Measurements from ENCODE around the gene ZNF580. TPM values are rescaled to one million over a fixed set of nuclear protein-coding genes. Genes with fewer than 3 reads are reported as not detected.
A peak's percentile ranks its signal among the peaks of the same experiment; 100 is the strongest.

ZNF580 gene
- total and polyA plus RNA-seq, 2 of the 13 experiments (the other 11 are each of a cell fraction or from before 2014, with no cell fraction given): 4.4 to 6.0 TPM

- TF ChIP-seq, protein P1, sequence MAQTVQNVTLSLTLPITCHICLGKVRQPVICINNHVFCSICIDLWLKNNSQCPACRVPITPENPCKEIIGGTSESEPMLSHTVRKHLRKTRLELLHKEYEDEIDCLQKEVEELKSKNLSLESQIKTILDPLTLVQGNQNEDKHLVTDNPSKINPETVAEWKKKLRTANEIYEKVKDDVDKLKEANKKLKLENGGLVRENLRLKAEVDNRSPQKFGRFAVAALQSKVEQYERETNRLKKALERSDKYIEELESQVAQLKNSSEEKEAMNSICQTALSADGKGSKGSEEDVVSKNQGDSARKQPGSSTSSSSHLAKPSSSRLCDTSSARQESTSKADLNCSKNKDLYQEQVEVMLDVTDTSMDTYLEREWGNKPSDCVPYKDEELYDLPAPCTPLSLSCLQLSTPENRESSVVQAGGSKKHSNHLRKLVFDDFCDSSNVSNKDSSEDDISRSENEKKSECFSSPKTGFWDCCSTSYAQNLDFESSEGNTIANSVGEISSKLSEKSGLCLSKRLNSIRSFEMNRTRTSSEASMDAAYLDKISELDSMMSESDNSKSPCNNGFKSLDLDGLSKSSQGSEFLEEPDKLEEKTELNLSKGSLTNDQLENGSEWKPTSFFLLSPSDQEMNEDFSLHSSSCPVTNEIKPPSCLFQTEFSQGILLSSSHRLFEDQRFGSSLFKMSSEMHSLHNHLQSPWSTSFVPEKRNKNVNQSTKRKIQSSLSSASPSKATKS (CRISPR knock-in tag; IDR thresholded peaks at IDR 0.05): no peak
- TF ChIP-seq ZNF577 (CRISPR knock-in tag; IDR thresholded peaks at IDR 0.05; ENCODE audit: borderline replicate concordance, low read depth) (no peak), ZMYM2 (CRISPR knock-in tag; IDR thresholded peaks at IDR 0.05) (no peak), ZNF552 (CRISPR knock-in tag; IDR thresholded peaks at IDR 0.05; ENCODE audit: borderline replicate concordance) (no peak), KAT8 (CRISPR knock-in tag; IDR thresholded peaks at IDR 0.05) (peak; percentile 95), ZNF839 (CRISPR knock-in tag; IDR thresholded peaks at IDR 0.05; ENCODE audit: borderline replicate concordance) (no peak), SALL2 (CRISPR knock-in tag; IDR thresholded peaks at IDR 0.05) (peak; percentile 80), ZNF761 (CRISPR knock-in tag; conservative IDR thresholded peaks at IDR 0.05) (peak; percentile 72; the same call in 1 of the 2 replicates), MAFF (IDR thresholded peaks at IDR 0.05; ENCODE audit: low read depth, low read length) (no peak), SETDB1 (CRISPR knock-in tag; IDR thresholded peaks at IDR 0.05; ENCODE audit: borderline replicate concordance) (no peak), RXRB (CRISPR knock-in tag; IDR thresholded peaks at IDR 0.05; ENCODE audit: borderline replicate concordance) (peak; percentile 44), HMGA1 (CRISPR knock-in tag; conservative IDR thresholded peaks at IDR 0.05) (no peak), ZNF883 (CRISPR knock-in tag; IDR thresholded peaks at IDR 0.05; ENCODE audit: not compliant biosample characterization) (peak; percentile 73), ZNF33B (CRISPR knock-in tag; IDR thresholded peaks at IDR 0.05) (no peak), ARID2 (CRISPR knock-in tag; IDR thresholded peaks at IDR 0.05; ENCODE audit: borderline replicate concordance) (no peak), NFYC (CRISPR knock-in tag; IDR thresholded peaks at IDR 0.05) (no peak), BRD4 (CRISPR knock-in tag; IDR thresholded peaks at IDR 0.05) (peak; percentile 58; the same call in 1 of the 2 replicates), PRPF4 (IDR thresholded peaks at IDR 0.05; ENCODE audit: low read depth, low read length, poor library complexity, severe bottlenecking) (peak; percentile 57), KLF16 (CRISPR knock-in tag; IDR thresholded peaks at IDR 0.05) (peak in 1 of 2 experiments; percentile 65; a peak in 1 of 4 replicates), FOXA3 (CRISPR knock-in tag; IDR thresholded peaks at IDR 0.05) (peak; percentile 38; the same call in 1 of the 2 replicates), NFIC (IDR thresholded peaks at IDR 0.05; ENCODE audit: low read length) (no peak), ZNF10 (CRISPR knock-in tag; IDR thresholded peaks at IDR 0.05; ENCODE audit: borderline replicate concordance, low read depth) (no peak)
- TF ChIP-seq, protein P2, sequence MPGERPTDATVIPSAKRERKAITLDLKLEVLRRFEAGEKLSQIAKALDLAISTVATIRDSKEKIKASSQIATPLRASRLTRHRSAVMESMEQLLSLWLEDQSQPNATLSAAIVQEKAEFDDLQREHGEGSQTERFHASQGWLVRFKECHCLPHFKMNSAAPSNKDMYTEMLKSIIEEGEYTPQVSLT (CRISPR knock-in tag; IDR thresholded peaks at IDR 0.05; ENCODE audit: borderline replicate concordance, low read depth): no peak
- TF ChIP-seq, protein P3, sequence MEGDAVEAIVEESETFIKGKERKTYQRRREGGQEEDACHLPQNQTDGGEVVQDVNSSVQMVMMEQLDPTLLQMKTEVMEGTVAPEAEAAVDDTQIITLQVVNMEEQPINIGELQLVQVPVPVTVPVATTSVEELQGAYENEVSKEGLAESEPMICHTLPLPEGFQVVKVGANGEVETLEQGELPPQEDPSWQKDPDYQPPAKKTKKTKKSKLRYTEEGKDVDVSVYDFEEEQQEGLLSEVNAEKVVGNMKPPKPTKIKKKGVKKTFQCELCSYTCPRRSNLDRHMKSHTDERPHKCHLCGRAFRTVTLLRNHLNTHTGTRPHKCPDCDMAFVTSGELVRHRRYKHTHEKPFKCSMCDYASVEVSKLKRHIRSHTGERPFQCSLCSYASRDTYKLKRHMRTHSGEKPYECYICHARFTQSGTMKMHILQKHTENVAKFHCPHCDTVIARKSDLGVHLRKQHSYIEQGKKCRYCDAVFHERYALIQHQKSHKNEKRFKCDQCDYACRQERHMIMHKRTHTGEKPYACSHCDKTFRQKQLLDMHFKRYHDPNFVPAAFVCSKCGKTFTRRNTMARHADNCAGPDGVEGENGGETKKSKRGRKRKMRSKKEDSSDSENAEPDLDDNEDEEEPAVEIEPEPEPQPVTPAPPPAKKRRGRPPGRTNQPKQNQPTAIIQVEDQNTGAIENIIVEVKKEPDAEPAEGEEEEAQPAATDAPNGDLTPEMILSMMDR (CRISPR knock-in tag; IDR thresholded peaks at IDR 0.05): no peak
- TF ChIP-seq, protein P4, sequence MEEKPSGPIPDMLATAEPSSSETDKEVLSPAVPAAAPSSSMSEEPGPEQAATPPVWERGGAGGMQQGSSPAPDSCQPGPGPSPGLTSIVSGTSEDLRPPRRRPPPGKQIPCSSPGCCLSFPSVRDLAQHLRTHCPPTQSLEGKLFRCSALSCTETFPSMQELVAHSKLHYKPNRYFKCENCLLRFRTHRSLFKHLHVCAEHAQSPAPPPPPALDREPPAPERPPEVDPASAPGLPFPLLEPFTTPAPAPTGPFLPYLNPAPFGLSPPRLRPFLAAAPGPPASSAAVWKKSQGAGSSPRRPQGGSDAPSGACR (CRISPR knock-in tag; IDR thresholded peaks at IDR 0.05): peak; percentile 54; the same call in 1 of the 2 replicates
Observed at GRCh38 chr19:55674841-55675660, 34.2 kb downstream of the ZNF580 start, which contains the start of gene EPN1 (continued).
